Measurements from ENCODE around the gene OVCA2. TPM values are rescaled to one million over a fixed set of nuclear protein-coding genes. Genes with fewer than 3 reads are reported as not detected.
"Not testable (repeated sequence)": the region's sequence is repeated elsewhere in the genome, so short reads cannot be mapped to it uniquely, and the experiment has no call there.

OVCA2 gene
- polyA plus RNA-seq, 5 donors: 6.8 to 17.5 (median 9.2) TPM

GRCh38 chr17:2012499-2012898 lies 29.3 kb upstream of the OVCA2 start:
- DNase-seq: no peak

DNA sequence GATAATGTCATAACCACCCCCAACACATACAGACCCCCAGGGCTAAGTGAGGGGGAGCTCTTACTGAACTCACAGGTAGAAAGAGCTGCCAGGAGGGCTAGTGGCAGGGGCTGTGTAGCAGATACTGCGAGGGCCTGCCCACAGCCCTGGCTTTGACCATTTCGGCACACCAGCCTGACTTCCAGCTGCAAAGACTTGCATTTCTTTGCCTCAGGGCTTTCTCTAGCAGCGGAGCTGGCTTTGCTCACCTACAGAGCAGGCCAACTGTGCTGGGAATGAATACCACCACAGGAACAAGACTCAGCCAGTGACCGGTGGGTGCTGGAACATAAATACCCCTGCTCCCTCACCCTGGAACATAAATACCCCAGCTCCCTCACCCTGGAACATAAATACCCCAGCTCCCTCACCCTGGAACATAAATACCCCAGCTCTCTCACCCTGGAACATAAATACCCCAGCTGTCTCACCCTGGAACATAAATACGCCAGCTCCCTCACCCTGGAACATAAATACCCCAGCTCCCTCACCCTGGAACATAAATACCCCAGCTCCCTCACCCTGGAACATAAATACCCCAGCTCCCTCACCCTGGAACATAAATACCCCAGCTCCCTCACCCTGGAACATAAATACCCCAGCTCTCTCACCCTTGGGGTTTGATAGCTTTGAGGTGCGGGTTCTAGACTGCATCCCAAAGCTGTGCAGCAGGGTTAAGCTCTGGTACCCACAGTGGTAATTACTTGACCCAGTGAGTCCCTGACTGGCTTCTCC lies 28.4 kb upstream of the OVCA2 start:
- DNase-seq: not testable (repeated sequence)

GRCh38 chr17:2013994-2014317 lies 27.9 kb upstream of the OVCA2 start:
- no peak for DNase-seq

- no peak for DNase-seq
Measured at GRCh38 chr17:2015314-2015713, 26.5 kb upstream of the OVCA2 start.

DNA sequence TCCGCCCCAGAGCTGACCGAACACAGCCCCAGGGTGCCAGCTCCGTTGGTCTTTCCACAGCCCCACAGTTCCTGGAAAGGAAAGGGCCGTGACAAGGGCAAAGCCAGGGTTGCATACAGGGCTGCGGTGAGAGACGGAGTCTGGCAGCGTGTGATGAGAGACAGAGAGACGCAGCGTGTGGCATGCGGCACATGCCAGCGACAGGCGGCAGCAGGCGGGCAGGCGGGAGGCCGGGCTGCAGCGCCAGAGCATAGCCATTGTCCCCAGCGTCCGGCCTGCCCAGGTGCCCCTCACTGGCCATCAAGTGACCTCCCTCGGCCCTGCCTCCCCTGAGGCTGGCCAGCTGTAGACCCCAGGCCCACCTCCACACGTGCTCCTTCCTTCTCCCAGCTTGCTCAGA lies 25.3 kb upstream of the OVCA2 start:
- DNase-seq: no peak

- DNase-seq: no peak
Measured at GRCh38 chr17:2017274-2017941, 24.4 kb upstream of the OVCA2 start.

- no peak for DNase-seq
Measured at GRCh38 chr17:2018716-2019510, 22.9 kb upstream of the OVCA2 start.

DNA sequence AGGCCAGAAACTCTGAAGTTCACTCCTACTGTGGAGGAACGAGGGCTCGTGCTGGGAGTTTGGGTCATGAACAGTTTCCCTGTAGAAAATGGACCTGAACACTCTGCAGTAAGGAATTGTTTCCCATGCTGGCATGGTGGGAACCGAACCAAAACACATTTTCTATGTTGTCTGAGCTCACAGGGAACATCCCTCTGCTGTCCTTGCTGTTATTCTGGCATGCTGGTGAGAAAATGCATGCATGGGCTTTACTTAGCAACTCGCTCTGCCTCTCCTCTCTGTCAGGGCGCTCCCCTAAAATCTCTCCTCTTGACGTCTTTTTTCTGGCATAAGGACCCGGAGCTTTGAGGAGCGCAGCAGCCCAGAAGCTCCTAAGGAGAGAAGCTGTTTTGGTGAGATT lies 22.1 kb upstream of the OVCA2 start:
- no peak for DNase-seq

GRCh38 chr17:2020721-2021120 lies 21.1 kb upstream of the OVCA2 start:
- no peak for DNase-seq

DNA sequence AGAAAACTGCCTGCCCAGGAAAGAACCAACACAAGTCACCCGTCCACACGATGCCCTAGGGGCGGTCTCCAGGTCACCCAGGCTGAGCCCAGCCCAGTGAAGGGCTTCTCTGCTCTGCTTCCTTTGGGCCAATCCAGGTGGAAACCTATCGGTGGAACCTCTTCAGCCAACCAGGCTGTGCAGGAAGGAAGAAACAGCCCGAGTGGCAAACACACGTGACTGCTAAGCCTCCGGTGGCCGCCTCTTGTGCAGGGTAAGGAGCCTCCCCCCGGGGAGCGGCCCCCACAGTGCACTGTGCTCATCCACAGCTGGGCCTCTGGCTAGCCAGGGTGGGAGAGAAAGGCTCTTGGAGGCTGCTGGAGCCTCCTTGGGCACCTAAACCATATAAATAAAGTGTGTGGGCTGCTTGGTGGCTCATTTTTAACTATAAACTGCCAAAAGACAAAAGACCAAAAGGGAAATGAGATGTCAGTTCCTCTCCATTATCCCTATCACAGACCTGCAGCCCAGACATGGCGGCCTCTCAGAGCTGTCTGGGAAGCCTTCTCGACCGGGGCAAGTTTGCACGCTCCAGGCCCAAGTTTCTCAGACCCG lies 19.1 kb upstream of the OVCA2 start:
- no peak for DNase-seq

- no peak for DNase-seq
Measured at GRCh38 chr17:2023256-2023655, 18.6 kb upstream of the OVCA2 start.

DNA sequence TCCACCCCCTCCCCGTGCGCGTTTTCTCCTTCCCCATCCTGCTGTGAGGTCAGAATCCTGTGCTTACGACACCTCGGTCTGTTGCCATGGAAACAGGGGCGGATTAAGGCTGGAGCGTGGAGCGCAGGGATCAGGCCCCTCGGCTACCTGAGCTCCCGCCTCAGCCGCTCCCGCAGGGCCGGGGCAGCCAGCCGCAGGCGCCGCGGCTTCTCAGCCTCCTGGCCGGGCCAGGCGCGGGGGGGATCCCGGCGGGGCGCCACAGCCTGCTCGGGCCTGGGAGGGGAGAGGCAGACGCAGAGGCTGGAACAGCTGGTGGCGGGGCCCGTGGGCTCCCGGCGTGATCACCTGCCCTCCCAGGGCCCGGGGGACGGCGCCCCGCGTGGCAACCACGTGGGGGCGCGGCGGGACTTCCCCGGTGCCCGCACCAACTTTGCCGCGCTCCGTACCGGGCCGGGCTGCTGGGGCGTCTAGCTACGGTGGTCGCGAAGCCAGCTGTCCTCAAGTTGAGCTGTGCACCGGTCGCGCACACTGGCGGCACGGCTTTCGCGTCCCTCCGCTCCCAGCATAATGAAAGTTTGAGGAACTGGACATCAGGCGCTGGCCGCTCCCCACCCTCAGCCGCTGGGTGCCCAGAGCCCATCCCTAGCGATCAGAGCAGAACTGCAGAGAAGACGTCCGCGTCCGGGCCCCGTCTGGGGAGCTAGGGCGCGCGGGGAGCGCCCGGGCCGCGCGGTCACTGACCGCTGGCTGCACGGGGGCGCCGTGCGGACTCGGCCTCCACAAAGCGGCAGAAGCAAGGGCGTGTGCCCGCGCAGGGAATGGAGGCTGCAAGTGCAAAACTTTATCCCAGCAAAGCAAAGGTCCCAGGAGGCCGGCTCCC lies 17.9 kb upstream of the OVCA2 start:
- DNase-seq: peak; percentile 52 to 53

DNA sequence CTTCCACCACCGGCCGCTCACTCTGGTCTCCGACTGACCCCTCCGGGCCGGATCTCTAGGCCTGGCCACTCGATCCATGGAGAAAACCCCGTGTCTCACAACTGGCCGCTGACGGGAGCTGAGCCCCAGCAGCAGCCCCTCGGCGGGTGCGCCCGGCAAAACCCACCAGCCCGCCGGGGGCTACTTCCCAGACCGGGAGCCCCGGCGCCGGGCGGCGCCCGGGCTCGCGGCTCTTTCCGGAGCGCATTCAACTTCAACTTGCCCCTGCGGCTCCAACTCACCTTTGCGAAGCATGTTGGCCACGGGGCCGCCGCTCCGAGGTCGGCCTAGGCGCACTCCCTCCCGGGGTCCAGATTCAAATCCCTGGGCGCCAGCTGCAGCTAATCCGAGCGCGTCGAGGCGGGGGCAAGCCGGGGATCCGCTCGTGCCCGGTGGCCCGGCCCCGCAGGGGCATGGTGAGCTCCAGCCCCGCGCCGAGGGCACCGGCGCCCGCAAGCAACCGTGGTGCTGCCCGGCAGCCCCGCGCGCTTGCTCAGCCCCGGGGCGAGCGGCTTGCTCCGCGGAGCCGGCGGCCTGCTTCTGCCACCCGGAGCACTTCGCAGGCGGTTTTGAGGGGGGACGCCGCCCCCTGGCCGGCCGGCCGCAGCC lies 17.1 kb upstream of the OVCA2 start:
- DNase-seq: no peak

GRCh38 chr17:2025220-2025621 lies 16.6 kb upstream of the OVCA2 start, which contains the start of gene RTN4RL1:
RTN4RL1 (minus strand) TSS chr17:2025334; CDS start chr17:2024865, 469 bp downstream.
- DNase-seq: no peak

GRCh38 chr17:2025622-2026309 lies 16.1 kb upstream of the OVCA2 start:
- peak in 1 of 2 donors; percentile 54 for DNase-seq

DNA sequence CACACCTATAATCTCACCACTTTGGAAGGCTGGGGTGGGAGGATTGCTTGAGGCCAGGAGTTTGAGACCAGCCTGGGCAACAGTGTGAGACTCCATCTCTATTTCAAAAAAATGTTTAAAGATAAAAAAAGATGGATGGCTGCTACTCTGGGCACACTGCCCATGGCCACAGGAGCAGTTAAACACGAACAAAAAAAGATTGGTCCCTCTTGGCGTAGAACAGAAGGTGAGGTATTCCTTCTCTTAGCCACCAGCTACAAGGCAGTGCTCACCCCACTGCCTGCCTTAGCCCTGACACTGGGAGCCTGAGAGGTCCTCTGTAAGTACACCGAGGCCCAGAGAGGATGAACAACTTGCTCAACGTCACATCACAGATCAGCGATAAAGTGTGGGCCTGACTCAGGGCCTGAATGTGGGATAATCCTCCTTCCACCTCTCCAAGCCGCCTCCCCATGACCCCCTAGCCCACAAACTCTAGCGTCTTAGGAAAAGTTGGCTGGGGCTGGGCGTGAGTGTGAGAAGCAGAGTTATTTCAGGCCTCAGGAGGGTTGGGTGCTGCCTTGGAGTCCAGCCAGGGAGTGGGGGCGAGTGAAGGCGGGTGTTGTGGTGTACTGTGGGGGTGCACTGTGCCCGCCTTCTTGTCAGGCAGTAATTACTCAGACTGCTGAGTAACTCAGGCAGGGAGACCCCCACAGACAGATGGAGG lies 14.1 kb upstream of the OVCA2 start:
- no peak for DNase-seq

GRCh38 chr17:2028234-2028614 lies 13.6 kb upstream of the OVCA2 start:
- DNase-seq: no peak

DNA sequence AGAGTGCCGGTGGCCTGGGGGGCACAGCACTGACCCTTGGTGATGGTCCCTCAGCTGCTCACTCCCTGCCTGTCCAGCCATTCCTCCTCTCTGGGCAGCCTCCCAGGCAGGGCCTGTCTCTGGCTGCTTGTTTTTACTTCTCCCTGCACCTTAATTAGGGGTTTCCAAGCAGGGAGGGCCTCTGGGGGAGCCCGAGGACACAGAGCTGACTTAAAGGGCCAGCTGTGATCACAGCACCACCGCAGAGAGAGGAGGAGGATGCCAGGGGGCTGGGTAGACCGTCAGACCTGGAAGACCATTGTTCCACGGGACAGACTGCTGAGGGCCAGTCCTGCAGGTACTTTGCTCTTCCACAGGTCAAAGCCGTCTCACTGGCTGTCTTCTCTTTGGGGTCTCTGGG lies 13.1 kb upstream of the OVCA2 start:
- DNase-seq: no peak

Measured in right lung (tissue), 5 donors.